ENCODE results near the gene SULT2B1. TPM values are rescaled to one million over a fixed set of nuclear protein-coding genes. Genes with fewer than 3 reads are reported as not detected.
"Not testable (repeated sequence)": the region's sequence is repeated elsewhere in the genome, so short reads cannot be mapped to it uniquely, and the experiment has no call there.

SULT2B1 gene
- total RNA-seq, 1 donor from 2014 or later: 0.48 TPM

DNA sequence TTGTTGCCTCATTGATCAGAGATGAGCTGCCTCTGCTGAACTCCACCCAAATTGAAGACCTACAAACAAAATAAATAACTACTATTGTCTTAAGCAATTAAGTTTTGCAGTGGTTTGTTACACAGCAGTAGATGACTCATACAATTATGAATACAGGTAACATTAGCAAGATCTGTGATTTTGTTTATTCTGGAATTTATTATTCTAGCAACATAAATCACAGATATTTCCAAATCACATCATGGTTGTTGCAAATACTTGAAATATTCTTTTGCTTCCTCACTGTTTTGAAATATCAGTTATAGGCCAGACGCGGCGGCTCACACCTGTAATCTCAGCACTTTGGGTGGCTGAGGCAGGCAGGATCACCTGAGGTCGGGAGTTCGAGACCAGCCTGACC lies 27.2 kb upstream of the SULT2B1 start:
- no peak for DNase-seq (ENCODE audit: low spot score)

DNA sequence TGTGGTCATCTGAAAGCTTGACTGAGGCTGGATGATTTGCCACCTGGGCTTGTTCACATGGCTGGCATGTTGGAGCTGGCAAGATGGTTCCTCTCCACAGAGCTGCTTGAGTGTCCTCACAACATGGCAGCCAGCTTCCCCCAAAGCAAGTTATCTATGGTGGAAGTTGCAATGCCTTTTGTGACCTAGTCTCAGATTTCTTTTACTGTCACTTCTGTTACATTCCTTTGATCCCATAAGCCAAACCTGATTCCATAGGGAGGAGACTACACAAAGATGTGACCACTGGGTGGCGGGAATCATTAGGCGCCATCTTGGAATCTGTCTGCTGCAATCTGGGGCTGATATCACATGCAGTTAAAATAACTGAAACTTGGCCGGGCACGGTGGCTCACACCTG lies 22.8 kb upstream of the SULT2B1 start:
- no peak for DNase-seq (ENCODE audit: low spot score)

DNA sequence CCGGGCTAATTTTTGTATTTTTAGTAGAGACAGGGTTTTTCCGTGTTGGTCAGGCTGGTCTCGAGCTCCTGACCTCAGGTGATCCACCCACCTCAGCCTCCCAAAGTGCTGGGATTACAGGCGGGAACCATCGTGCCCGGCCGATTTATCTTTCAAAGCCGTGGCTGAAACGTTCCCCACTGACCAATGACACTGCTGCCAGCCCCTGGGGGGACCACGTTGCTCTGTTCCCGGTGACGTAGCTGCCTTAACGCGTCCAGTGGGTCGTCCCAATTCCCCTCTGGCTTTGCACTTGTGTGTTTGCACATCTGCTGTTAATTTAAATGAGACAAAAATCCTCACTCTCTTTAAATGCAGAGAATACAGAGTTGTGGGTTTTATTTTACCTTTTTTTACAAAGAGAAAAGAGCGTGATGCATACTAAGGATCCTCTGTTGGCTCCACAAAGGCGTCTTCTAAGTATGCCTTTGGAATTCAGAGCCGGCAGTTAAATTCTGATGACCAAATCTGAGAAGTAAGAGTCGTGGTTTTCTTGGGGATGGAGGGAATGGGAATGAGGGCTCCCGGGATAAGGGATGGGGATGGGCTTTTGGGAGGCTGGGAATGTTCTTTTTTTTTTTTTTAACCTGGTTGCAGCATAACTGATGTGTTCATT lies 21.8 kb upstream of the SULT2B1 start:
- no peak for DNase-seq (ENCODE audit: low spot score)

DNA sequence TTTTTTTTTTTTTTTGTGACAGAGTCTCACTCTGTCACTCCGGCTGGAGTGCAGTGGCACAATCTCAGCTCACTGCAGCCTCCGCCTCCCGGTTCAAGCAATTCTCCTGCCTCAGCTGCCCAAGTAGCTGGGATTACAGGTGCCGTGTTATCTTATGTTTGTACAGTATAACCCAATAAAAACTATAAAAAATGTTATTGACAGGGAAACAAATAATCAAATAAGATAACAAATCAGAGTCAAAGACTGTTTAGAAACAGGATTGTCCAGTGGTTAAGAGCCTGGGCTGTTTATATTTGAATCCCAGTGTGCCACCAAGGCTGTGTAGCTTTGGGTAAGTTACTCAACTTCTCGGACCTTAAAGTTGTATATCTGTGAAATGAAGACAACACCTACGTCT lies 21.2 kb upstream of the SULT2B1 start:
- DNase-seq (ENCODE audit: low spot score): no peak

DNA sequence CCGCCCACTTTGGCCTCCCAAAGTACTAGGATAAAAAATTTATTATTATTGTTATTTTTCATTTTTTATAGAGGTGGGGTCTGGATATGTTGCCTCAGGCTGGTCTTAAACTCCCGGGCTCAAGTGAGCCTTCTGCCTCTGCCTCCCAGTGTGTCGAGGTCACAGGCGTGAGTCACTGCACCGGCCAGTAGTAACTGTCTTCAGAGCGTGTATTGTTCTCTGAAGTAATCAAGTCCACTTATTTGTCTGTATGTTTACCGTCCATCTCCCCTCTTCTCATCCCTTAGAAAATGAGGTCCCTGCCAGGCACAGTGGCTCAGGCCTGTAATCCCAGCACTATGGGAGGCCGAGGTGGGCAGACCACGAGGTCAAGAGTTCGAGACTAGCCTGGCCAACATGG lies 18.2 kb upstream of the SULT2B1 start:
- no peak for DNase-seq (ENCODE audit: low spot score)

DNA sequence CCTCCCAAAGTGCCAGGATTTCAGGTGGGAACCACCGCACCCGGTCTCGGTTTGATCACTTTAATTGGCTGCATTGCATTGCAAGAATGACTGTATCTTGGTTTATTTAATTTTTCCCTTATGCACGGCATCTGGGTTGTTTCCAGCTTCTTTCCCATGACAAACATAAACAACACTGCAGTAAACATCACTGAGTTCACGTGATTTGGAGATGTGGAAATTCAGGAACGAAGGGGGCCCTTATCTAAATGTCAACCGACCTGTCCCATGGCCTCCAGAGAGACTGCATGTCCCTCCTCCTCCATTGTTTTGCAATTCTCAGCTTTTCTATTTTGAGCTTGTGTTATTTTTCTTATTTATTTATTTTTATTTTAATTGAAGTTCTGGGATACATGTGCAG lies 14.4 kb upstream of the SULT2B1 start:
- DNase-seq (ENCODE audit: low spot score): no peak

DNA sequence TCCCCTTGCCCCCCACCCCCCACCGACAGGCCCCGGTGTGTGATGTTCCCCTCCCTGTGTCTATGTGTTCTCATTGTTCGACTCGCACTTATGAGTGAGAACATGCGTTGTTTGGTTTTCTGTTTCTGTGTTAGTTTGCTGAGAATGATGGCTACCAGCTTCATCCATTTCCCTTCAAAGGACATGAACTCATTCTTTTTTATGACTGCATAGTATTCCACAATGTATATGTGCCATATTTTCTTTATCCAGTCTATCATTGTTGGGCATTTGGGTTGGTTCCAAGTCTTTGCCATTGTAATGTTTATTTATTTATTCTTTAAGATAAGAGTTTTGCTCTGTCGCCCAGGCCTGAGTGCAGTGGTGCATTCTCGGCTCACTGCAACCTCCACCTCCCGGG lies 13.9 kb upstream of the SULT2B1 start:
- DNase-seq (ENCODE audit: low spot score): not testable (repeated sequence)

DNA sequence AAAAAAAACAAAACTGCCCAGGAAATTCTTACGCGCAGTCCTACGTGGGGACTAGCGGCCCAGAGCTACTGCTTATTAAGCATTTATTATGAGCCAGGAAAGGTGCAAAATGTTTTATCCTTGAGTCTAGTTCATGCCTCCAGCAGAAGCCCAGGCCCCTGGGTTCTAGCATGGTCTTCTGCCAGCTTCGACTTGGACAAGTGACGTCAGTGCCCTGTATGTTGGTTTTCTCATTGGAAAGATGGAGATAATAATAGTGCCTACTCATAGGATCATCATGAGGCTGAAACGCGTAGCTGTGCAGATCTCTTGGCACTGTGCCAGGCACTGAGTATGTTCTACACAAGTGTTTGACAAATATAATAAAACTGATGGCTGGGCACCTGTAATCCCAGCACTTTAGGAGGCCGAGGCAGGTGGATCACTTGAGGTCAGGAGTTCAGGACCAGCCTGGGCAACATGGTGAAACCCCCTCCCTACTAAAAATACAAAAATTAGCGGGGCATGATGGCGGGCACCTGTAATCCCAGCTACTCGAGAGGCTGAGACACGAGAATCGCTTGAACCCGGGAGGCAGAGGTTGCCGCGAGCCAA lies 12.4 kb upstream of the SULT2B1 start:
- DNase-seq (ENCODE audit: low spot score): no peak

DNA sequence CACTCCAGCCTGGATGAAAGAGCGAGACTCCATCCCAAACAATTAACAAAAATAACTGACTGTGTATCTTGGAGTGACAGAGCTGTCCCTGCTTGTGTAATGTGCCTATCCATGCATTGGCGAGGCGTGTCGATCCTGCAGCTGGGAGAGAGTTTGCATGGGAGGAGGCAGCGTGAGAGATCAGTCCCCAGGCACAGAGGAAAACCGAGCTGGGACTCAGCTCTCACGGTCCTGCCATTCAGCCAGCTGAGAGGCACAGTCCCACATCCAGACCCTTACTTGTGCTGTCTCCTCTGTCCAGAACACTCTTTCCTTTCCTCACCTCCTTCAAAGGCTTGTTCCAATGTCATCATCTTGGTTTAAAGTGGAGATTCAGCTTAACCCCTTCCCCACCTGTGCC lies 11.9 kb upstream of the SULT2B1 start:
- DNase-seq (ENCODE audit: low spot score): no peak

DNA sequence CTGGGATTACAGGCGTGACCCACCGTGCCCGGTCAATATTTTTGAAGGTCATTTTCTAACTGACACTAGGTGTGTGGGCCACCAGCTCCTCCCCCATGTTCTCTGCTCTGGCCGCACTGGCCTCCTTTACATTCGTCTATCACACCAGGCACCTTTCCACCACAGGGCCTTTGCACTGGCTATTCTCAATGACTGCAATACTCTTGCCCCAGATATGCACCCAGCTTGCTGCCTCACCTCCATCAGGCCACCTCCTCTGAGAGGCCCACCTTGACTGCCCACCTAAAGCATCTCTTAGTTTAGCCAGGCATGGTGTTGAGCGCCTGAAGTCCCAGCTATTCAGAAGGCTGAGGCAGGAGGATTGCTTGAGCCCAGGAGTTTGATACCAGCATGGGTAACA lies 10.2 kb upstream of the SULT2B1 start:
- no peak for DNase-seq (ENCODE audit: low spot score)

DNA sequence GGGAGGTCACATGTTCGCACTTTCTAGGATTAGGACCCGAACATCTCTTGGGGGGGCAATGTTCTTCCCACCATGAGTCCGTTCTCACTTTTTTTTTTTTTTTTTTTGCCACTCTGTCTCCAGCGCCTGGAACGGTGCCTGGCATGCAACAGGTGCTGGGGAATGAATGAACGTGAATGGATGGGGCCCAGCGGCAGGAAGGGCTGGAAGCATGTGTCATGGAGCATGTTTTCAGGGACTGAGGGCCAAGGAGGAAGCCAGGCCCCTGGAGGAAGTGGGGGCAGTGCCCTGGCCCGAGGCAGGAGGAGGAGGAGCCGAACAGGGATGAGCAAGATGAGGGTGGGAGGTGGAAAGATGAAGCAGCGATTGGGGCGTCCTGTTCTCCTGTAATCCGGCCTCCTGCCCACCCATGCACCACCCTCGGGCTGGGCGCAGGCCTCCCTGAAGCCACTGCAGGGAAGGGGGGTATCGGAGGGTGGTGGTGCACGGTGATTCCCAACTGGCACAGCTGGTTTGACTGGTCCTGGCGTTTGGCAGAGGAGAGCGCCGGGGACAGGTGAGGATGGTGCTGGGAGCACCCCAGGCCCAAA lies 8.8 kb upstream of the SULT2B1 start:
- no peak for DNase-seq (ENCODE audit: low spot score)

DNA sequence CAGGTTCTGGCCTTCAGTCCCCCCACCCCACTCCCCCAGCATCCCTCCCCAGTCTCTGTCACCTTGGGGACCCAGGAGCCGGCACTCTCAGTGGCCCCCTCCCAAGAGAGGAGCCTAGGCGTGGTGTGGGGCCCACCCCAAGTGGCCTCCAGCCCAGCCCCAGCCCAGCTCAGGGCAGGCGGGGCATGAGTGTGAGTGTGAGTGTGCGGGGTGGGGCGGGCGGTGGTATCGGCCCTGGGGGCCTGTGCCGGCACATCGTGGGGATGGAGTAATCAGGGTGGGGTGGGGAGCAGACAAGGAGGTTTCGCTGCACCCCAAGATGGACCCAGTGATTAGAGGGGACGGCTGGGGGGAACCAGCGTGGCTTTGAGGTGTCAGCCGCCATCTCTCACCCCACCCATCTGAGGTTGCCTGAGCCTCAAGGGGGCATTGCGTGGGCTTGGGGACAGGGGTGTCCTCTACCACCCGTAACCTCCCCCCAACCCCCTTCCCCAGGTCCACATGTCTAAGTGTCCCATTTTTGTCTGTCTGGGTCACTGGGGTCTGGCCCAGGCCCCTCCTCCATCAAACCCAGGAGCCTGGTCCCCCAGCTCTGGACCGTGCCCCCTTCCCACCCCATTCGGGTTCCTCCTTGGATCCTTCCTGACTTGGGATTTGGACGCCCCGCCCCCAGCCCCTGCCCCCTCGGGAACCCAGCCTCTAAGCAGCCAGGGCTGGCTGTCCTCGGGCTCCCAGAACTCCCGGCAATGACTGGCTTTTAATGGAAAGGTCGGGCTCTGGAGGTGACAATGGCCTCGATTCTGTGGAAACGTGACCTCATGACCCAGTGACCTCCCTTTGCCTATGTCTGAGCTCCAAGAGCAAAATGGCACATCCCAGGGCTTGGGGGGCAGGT lies 6.9 kb upstream of the SULT2B1 start:
- no peak for DNase-seq (ENCODE audit: low spot score)

DNA sequence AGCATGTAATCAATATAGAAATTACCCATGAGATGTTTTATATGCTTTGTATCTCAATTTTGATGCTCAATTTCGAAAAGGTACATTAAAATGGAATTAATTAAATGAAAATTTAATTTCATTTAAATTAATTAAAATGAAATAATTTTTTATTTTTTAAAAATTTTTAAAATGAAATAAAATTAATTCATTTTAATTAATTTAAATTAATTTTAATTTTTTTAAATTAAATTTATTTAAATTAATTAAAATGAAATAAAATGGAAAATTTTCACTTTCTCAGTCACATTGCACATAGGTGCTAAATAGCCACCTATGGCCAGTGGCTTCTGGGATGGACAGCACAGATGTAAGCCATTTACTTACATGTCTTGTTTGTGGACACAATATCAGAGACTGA lies 4.2 kb upstream of the SULT2B1 start:
- no peak for DNase-seq (ENCODE audit: low spot score)

DNA sequence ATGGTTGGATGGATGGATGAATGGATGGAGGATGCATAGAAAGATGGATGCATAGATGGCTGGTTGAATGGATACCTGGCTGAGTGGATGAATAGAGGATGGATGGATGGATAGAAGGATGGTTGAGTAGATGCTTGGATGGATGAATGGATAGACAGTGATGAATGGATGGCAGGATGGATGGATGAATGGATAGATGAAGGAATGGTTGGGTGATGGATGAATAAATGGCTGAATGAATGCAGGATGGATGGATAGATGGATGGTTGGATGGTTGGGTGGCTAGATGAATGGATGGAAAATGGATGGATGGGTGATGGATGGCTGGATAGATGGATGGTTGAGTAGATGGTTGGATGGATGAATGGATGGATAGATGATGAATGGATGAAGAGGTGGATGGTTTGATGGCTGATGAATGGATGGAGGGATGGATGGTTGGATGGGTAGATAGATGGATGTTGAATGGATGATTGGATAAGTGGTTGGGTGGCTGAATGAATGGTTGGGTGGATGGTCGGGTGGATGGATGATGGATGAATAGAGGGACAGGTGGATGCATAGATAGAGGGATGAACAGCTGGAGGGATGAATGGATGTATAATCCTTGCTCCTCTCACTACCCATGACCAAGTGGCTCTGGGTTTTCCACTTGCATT lies 3.6 kb upstream of the SULT2B1 start:
- no peak for DNase-seq (ENCODE audit: low spot score)

DNA sequence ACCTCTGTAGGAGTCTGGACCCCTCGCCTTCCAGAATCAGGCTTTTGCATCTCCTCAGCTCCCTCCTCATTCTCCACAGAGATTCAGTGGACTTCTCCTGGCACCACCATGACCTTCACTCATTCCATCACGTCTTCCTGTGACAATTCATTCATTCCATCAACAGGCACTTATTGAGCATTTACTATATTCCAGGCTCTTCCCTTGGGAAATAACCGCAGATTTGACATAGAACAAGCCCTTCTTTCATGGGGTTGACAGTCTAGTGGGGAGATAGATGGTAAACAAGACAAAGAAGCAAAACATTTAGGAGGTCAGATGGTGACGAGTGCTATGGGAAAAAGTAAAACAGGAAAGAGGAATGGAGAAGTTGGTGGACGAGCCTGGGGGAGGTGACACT lies 2.6 kb upstream of the SULT2B1 start:
- no peak for DNase-seq (ENCODE audit: low spot score)

DNA sequence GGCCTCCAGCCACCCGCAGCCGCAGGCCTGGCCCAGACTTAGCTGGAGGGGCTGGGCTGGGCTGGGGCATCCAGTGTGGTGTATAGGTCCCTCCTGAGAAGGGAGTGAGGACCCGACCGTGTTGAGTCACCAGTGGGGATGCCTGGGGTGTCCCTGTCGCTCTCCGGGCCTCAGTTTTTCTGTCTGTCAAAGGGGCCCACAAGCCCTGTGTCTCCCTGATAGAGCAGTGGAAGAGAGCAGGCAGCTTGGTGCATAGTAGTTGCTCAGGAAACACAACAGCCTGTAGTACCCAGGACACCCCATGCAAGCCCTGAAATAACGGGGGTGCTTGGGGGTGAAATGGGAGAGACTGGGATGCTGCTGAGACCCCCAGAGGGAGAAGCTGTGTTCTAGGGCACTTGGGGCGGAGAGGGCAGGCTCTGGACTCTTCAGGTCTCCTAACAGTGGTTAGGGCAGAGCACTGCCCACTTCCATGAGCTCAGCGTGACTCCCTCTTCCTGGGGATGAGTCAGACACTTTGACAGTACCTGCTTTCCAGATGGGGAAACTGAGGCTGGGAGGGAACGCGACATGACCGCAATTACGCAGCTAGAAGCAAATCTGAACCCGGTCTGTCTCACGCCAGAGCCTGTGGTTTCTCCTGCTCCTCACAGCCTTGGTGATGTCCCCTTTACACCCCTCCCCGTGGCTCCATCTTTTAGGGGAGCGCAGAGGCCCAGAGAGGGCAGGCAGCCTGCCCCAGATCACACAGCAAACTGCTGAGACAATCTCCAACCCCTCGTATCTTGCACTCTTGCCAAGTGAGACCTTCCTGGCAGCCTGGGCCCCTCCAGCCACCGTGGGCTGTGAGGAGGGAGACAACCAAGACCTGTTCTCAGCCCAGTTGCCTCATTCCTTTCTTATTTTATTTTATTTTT lies 692 bp downstream of the SULT2B1 start:
- DNase-seq (ENCODE audit: low spot score): no peak

DNA sequence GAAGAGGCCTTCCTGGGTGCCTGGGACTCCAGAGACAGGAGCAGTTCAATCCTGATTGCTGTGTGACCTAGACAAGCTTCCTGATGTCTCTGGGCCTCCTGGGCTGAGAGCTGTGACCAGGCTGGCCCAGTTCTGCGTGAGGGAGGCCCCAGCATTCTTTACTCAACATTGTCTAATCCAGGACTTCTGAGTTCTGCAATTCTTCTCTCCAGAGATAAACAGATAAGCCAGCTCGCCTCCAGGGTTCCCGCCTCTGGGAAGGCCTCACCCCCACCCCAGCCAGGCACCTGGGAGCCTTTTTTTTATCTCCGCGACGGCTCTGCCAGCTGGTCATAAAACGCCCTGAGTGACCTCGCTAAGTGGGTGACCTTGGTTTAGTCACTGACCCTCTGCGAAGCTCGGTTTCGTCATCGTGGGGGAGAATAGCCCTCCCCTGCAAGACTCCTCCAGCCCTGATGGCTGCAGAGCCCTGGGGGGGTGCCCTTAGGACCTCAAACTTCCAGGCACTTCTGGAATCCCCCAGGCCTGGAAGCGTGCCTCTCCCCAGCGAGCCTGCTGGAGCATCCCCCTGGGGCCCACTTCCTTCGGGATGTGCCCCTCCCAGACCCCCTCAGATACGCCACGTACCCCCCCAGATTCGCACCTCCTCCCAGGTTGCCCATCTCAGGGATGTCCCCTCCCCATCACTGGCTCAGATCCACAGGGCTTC lies 1.9 kb downstream of the SULT2B1 start:
- no peak for DNase-seq (ENCODE audit: low spot score)

DNA sequence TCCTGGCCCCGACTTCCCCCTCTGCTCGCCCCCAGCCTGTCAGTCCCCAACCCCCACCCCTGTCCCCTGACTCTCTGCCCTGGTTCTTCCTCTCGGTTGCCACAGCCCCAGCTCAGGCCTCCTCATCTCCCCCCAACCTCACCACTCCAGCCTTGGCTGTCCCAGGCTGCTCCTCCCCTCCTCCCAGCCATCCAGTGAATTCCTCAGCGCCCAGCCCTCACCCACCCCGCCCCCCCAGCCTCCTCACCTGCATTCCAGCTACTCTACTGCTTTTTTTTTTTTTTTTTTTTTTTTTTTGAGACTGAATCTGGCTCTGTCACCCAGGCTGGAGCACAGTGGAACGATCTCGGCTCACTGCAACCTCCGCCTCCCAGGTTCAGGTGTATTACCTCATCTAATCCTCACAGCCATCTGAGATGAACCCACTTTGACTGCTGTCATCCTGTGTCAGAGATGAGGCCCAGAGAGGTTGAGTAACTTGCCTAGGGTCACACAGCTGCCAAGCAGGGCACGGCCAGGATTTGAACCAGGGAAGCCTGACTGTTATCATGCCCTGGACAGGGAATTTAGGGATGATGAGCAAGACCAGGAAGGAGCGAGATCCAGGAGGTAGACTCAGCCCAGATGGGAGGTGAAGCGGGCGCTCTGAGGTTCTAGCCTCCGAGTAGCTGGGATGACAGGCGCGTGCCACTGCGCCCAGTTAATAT lies 2.6 kb downstream of the SULT2B1 start:
- no peak for DNase-seq (ENCODE audit: low spot score)

DNA sequence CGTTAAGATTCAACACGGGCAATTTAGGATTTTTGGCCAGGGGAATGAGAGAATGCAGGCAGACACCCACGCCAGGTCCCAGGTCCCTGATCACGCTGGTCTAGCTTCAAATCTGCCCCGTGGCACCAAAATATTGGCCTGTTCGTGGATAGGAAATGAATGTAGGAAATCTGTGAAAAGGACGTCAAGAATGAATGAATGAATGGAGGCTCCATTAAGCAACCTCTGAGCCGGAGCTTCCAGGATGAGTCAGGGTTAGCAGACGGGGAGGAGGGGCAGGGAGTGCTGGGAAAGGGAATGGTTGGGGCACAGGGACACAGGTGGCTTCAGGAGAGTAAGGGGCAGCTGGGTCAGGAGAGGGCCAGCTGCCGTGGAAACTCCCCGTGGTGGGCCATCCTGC lies 4.2 kb downstream of the SULT2B1 start:
- no peak for DNase-seq (ENCODE audit: low spot score)
